Ishikawa (cell line): Measurements from ENCODE around the gene ARHGAP20.

ENCODE experiments used
- CEBPB ChIP-seq: IDR thresholded peaks from 2 replicates; pipeline ENCODE4 v1.6.1; 2012
- CREB1 ChIP-seq: IDR thresholded peaks from 2 replicates; pipeline ENCODE4 v1.6.1; 2012; ENCODE audit warnings: low read depth
- EGR1 ChIP-seq: IDR thresholded peaks from 2 replicates; pipeline ENCODE4 v1.6.1; 2012
- EP300 ChIP-seq: IDR thresholded peaks from 2 replicates; pipeline ENCODE4 v1.6.1; 2012; ENCODE audit warnings: borderline replicate concordance
- FOXM1 ChIP-seq: IDR thresholded peaks from 2 replicates; pipeline ENCODE4 v1.6.1; 2012; ENCODE audit warnings: low read depth, borderline replicate concordance
- NFIC ChIP-seq: IDR thresholded peaks from 2 replicates; pipeline ENCODE4 v1.6.1; 2012
- RAD21 ChIP-seq: IDR thresholded peaks from 2 replicates; pipeline ENCODE4 v1.6.1; 2012; ENCODE audit warnings: low read depth
- TAF1 ChIP-seq: IDR thresholded peaks from 2 replicates; pipeline ENCODE4 v1.6.1; 2012; ENCODE audit warnings: low read depth, mild to moderate bottlenecking
- TCF12 ChIP-seq: IDR thresholded peaks from 2 replicates; pipeline ENCODE4 v1.6.1; 2012; ENCODE audit warnings: low read depth
- TEAD4 ChIP-seq: IDR thresholded peaks from 2 replicates; pipeline ENCODE4 v1.6.1; 2012
- YY1 ChIP-seq: IDR thresholded peaks from 2 replicates; pipeline ENCODE4 v1.6.1; 2012; ENCODE audit warnings: low read depth
- ZBTB7A ChIP-seq: IDR thresholded peaks from 2 replicates; pipeline ENCODE4 v1.6.1; 2012; ENCODE audit warnings: low read depth
- TF ChIP-seq, protein P1 (sequence below): IDR thresholded peaks from 2 replicates; pipeline ENCODE4 v1.6.1; 2012
- TF ChIP-seq, protein P2 (sequence below): IDR thresholded peaks from 2 replicates; pipeline ENCODE4 v1.6.1; 2012; ENCODE audit warnings: low read depth, mild to moderate bottlenecking
- TF ChIP-seq, protein P3 (sequence below): IDR thresholded peaks from 2 replicates; pipeline ENCODE4 v1.6.1; 2012

ARHGAP20 gene

DNA sequence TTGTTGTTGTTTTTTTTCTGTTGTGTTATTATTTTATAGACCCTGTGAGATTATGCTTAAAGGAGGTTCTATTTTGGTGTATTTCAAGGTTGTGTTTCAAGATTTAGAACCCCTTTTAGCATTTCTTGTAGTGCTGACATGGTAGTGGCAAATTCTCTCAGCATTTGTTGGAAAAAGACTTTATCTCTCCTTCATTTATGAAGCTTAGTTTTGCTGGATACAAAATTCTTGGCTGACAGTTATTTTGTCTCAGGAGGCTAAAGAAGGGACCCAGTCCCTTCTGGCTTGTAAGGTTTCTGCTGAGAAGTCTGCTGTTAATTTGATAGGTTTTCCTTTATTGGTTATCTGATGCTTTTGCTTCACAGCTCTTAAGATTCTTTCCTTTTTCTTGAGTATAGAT lies 40.7 kb upstream of the ARHGAP20 start:
- TF ChIP-seq EGR1: no peak
- TF ChIP-seq RAD21: no peak
- no peak for TF ChIP-seq CEBPB
- TF ChIP-seq FOXM1: no peak
- TF ChIP-seq, protein P1, sequence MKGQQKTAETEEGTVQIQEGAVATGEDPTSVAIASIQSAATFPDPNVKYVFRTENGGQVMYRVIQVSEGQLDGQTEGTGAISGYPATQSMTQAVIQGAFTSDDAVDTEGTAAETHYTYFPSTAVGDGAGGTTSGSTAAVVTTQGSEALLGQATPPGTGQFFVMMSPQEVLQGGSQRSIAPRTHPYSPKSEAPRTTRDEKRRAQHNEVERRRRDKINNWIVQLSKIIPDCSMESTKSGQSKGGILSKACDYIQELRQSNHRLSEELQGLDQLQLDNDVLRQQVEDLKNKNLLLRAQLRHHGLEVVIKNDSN: no peak
- TF ChIP-seq TCF12: no peak
- TF ChIP-seq TAF1: no peak
- no peak for TF ChIP-seq CREB1
- TF ChIP-seq, protein P2, sequence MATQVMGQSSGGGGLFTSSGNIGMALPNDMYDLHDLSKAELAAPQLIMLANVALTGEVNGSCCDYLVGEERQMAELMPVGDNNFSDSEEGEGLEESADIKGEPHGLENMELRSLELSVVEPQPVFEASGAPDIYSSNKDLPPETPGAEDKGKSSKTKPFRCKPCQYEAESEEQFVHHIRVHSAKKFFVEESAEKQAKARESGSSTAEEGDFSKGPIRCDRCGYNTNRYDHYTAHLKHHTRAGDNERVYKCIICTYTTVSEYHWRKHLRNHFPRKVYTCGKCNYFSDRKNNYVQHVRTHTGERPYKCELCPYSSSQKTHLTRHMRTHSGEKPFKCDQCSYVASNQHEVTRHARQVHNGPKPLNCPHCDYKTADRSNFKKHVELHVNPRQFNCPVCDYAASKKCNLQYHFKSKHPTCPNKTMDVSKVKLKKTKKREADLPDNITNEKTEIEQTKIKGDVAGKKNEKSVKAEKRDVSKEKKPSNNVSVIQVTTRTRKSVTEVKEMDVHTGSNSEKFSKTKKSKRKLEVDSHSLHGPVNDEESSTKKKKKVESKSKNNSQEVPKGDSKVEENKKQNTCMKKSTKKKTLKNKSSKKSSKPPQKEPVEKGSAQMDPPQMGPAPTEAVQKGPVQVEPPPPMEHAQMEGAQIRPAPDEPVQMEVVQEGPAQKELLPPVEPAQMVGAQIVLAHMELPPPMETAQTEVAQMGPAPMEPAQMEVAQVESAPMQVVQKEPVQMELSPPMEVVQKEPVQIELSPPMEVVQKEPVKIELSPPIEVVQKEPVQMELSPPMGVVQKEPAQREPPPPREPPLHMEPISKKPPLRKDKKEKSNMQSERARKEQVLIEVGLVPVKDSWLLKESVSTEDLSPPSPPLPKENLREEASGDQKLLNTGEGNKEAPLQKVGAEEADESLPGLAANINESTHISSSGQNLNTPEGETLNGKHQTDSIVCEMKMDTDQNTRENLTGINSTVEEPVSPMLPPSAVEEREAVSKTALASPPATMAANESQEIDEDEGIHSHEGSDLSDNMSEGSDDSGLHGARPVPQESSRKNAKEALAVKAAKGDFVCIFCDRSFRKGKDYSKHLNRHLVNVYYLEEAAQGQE: no peak
- TF ChIP-seq, protein P3, sequence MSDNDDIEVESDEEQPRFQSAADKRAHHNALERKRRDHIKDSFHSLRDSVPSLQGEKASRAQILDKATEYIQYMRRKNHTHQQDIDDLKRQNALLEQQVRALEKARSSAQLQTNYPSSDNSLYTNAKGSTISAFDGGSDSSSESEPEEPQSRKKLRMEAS: no peak
- no peak for TF ChIP-seq NFIC
- no peak for TF ChIP-seq ZBTB7A
- no peak for TF ChIP-seq TEAD4
- no peak for TF ChIP-seq EP300
- TF ChIP-seq YY1: no peak

DNA sequence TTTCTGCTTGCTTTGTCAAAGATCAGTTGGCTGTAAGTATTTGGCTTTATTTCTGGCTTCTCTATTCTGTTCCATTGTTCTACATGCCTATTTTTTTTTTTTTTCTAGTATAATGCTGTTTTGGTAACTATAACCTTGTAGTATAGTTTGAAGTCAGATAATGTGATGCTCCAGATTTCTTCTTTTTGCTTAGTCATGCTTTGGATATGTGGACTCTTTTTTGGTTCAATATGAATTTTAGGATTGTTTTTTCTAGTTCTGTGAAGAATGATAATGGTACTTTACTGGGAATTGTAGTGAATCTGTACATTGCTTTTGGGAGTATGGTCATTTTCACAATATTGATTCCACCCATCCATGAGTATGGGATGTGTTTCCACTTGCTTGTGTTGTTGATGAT lies 37.9 kb upstream of the ARHGAP20 start:
- TF ChIP-seq, protein P1: no peak
- TF ChIP-seq CEBPB (no peak), FOXM1 (no peak), NFIC (no peak), TCF12 (no peak), RAD21 (no peak), TEAD4 (no peak), EP300 (no peak), TAF1 (no peak), EGR1 (no peak), ZBTB7A (no peak)
- TF ChIP-seq, protein P3: no peak
- TF ChIP-seq, protein P2: no peak

DNA sequence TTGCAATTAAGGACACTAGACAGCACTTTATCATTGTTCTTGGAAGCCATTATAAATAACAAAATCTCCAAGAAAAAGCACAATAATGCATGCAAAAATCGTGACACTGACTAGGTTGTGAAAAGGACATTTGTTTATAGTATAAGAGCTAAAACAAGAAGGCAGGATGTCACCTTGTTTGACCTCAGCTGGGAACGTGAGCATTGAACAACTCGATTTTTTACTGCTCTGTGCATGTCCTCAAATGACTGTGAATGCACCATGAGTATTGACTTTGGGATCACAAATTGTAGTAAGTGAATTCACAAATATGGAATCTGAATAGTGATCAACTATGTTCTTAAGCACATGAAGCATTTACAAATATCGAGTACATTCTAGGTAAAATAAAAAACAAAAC lies 35.3 kb upstream of the ARHGAP20 start:
- no peak for TF ChIP-seq TCF12
- no peak for TF ChIP-seq FOXM1

DNA sequence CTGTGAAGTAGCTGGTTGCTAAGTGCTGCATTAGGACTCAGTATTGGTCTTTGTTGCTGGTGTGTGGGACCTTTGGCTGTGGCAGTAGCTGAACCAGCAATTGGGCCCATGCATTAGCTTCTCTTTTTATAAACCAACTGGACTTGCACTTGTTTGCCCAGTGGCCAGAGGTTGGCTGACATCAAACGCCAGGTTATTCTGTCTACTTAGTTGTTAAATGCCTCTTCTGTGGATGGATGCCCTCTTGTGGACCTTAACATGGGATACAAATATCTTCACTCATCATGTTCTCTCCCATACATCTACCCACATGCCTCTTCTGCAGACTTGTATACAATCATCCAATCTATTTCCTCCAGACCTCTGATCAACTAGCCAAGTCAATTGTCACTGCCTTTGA lies 26.4 kb upstream of the ARHGAP20 start:
- no peak for TF ChIP-seq CREB1
- TF ChIP-seq NFIC: no peak
- no peak for TF ChIP-seq RAD21
- TF ChIP-seq, protein P1: no peak
- TF ChIP-seq ZBTB7A: no peak

DNA sequence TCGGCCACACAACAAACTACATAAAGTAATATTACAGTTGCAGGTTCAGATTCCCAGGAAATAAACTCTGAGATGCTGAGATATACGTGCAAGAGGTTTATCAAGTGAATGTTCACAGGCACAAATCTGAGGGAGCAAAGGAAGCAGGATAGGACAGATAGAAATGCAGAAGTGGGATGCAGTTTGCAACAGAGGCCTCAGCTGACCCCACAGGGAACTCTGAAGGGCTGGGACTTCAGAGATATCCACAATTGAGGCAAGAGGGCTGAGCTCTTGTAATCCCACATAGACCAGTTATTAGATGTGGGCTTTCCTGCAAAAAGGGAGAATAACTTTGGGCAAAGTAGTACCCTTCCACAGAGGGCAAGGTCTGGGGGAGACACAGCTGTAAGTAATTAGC lies 25.4 kb upstream of the ARHGAP20 start:
- TF ChIP-seq FOXM1 (no peak), TEAD4 (no peak), ZBTB7A (no peak), EP300 (no peak), EGR1 (no peak), NFIC (no peak), TAF1 (no peak), CEBPB (no peak), TCF12 (no peak), YY1 (no peak), RAD21 (no peak), CREB1 (no peak)
- TF ChIP-seq, protein P1: no peak
- TF ChIP-seq, protein P3: no peak
- TF ChIP-seq, protein P2: no peak
